HUES48 (cell line): ENCODE measurements around the gene DMD.

Experiments used
- H3K27ac ChIP-seq: one replicate; pipeline ENCODE4 v1.7.0; 2013; ENCODE audit warnings: low read depth, low read length, inconsistent platforms
- H3K27me3 ChIP-seq: 2 replicates; pipeline ENCODE4 v1.6.1; 2013; ENCODE audit warnings: mild to moderate bottlenecking, low read length; ENCODE audit not compliant: control insufficient read depth, insufficient read depth
- H3K36me3 ChIP-seq: 2 replicates; pipeline ENCODE4 v1.6.1; 2013; ENCODE audit warnings: low read length; ENCODE audit not compliant: control insufficient read depth, insufficient read depth
- H3K4me1 ChIP-seq: 2 replicates; pipeline ENCODE4 v1.6.1; 2013; ENCODE audit warnings: mild to moderate bottlenecking, low read length; ENCODE audit not compliant: control insufficient read depth, insufficient read depth
- H3K4me3 ChIP-seq: 2 replicates; pipeline ENCODE4 v1.5.1; 2013; ENCODE audit warnings: mild to moderate bottlenecking, low read depth, low read length
- H3K9ac ChIP-seq: 2 replicates; pipeline ENCODE4 v1.6.1; 2013; ENCODE audit warnings: mild to moderate bottlenecking, low read depth, low read length, moderate library complexity
- H3K9me3 ChIP-seq: 2 replicates; pipeline ENCODE4 v1.6.1; 2013; ENCODE audit warnings: low read length; ENCODE audit not compliant: control insufficient read depth, insufficient read depth

DMD gene

DNA sequence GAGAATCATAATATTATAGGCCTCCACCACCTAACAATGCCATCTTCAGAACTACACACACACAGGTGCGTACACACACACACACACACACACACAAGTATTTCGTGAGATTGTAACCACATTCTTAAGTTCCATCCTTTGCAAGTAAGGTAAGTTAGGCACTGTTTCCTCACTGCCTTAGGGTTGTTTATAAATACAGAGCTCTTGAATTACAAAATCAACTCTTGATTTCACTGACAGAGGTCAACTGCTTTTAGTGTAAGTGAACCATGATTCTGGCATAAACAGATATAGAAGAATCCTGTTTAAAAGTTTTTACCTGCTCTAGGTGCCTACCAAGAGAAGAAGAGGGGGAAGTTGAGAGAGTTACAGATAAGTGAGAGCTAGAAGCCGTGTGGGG, 166.1 kb downstream of the DMD start:
- H3K27ac ChIP-seq = no peak overlapping the region
- H3K27me3 ChIP-seq = no peaks in the 10 kb centered on the region
- H3K9ac ChIP-seq = no peak overlapping the region
- H3K4me1 ChIP-seq = peaks cover 13% of the 10 kb centered on the region
- peaks cover 12% of the 10 kb centered on the region; the same call in 1 of the 2 replicates for H3K9me3 ChIP-seq
- H3K36me3 ChIP-seq = no peaks in the 10 kb centered on the region
- no peak overlapping the region for H3K4me3 ChIP-seq

DNA sequence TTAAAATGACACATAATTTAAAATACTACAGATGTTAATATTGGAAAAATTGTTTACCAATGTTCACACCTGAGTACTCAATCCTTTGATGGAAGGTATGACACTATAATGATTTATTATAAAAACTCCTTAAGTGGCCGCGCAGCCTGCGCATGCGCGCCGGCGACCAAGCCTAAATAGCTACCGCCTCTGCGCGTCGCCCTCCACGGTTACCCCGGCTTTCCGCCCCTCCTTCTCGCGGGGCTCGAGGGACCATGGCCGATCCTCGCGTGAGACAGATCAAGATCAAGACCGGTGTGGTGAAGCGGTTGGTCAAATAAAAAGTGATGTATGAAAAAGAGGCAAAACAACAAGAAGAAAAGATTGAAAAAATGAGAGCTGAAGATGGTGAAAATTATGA, 170.2 kb downstream of the DMD start:
- no peak overlapping the region for H3K9ac ChIP-seq
- peaks cover 12% of the 10 kb centered on the region; the same call in 1 of the 2 replicates for H3K9me3 ChIP-seq
- H3K4me1 ChIP-seq = peaks cover 13% of the 10 kb centered on the region
- H3K4me3 ChIP-seq = no peak overlapping the region
- no peak overlapping the region for H3K27ac ChIP-seq
- H3K36me3 ChIP-seq = no peaks in the 10 kb centered on the region
- H3K27me3 ChIP-seq = no peaks in the 10 kb centered on the region

DNA sequence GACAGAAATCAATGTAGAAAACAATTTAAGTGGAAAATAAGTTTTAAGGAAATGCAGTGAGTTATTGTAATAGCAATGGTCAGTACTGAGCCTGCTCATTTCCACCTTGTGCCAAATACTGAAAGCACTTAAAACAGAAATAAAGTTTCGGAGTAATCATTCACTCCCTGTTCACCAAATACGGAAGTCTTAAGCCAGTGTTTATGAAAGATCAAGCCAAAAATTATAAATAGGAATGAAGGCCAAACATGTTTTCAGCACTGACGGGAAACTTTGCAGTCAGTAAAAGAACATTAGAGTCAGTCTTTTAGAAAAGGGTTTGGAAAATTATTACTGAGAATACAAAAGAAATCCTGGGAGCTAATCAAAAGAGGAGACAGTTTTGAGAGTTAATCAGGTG, 178.6 kb downstream of the DMD start:
- Histone ChIP-seq H3K9me3 (no peaks in the 10 kb centered on the region), H3K36me3 (no peaks in the 10 kb centered on the region), H3K27me3 (no peaks in the 10 kb centered on the region), H3K4me1 (no peaks in the 10 kb centered on the region), H3K9ac (no peak overlapping the region), H3K27ac (no peak overlapping the region), H3K4me3 (no peak overlapping the region)

DNA sequence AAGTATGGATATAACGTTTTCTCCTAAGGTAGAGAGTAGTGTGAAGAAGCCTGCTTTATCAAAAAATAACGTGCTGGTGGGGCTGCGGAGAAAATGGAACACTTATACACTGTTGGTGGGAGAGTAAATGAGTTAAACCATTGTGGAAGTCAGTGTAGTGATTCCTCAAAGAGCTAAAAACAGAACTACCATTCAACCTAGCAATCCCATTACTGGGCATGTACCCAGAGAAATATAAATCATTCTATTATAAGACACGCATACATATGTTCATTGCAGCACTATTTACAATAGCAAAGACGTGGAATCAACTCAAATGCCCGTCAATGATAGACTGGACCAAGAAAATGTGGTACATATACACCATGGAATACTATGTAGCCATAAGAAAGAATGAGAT, 196.4 kb downstream of the DMD start:
- Histone ChIP-seq H3K27ac (no peak overlapping the region), H3K36me3 (no peaks in the 10 kb centered on the region), H3K4me1 (no peaks in the 10 kb centered on the region), H3K27me3 (no peaks in the 10 kb centered on the region), H3K9ac (no peak overlapping the region), H3K4me3 (no peak overlapping the region), H3K9me3 (peaks cover 2% of the 10 kb centered on the region; the same call in 1 of the 2 replicates)

DNA sequence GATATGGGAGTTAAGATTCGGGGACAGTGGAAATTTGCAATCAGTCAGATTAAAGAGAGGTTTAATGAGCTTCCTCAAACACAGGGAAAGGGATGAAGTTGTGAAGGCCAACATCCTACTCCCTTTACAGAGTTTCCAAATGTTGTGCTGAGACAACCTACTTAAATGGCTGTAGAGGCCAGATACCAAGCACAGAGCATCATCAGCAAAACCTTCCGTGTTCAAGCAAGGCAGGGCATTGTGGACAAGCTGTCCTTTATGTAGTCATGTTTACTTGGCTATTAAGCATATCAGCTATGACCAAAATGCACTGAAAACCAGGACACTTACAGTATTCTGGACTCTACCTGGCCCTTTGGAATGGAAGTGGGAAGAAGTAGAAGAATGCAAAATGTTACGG, 197.3 kb downstream of the DMD start:
- Histone ChIP-seq H3K27ac (no peak overlapping the region), H3K27me3 (no peaks in the 10 kb centered on the region), H3K4me3 (no peak overlapping the region), H3K4me1 (no peaks in the 10 kb centered on the region), H3K9me3 (peaks cover 4% of the 10 kb centered on the region; the same call in 1 of the 2 replicates), H3K9ac (no peak overlapping the region), H3K36me3 (no peaks in the 10 kb centered on the region)

DNA sequence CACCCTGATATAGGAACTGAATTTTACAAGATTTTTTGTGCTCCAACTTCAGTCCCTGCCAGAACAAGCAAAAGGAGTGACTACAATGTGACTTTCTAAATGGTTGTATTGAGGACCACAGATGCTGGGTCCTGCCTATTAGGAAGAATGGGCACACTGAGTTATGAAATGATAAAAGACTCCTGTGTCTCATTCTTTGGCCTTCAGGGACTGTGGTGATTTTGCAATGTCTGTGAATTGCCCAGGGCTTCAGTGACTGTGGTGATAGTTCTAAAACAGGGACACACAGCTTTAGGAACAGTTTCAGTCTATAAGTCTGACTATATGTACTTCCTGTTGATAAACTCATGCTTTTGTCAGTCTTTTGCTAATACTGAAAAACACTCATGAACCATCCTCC, 210.2 kb downstream of the DMD start:
- Histone ChIP-seq H3K4me1 (no peaks in the 10 kb centered on the region), H3K27ac (no peak overlapping the region), H3K9me3 (no peaks in the 10 kb centered on the region), H3K27me3 (no peaks in the 10 kb centered on the region), H3K36me3 (no peaks in the 10 kb centered on the region), H3K4me3 (no peak overlapping the region), H3K9ac (no peak overlapping the region)

DNA sequence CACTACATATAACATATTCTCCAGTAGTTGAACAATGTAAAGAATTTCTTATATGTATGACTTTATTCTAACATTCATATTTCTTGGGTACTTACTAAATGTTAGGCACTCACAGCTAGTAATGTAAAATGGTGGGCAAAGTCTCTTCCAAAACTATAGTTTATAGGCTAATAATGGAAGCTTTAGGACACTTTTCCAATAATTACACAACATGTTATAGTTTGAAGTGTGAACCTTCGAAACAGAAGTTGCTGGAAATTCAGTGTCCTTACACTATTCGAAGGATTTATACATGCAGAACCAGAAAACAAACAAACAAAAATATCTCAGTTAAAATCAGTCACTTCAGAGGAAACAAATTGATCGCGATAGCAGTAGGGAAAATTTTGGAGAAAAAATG, 212.6 kb downstream of the DMD start:
- H3K9me3 ChIP-seq = no peaks in the 10 kb centered on the region
- H3K27me3 ChIP-seq = no peaks in the 10 kb centered on the region
- no peaks in the 10 kb centered on the region for H3K4me1 ChIP-seq
- no peaks in the 10 kb centered on the region for H3K36me3 ChIP-seq
- H3K9ac ChIP-seq = no peak overlapping the region
- H3K27ac ChIP-seq = no peak overlapping the region
- H3K4me3 ChIP-seq = no peak overlapping the region

DNA sequence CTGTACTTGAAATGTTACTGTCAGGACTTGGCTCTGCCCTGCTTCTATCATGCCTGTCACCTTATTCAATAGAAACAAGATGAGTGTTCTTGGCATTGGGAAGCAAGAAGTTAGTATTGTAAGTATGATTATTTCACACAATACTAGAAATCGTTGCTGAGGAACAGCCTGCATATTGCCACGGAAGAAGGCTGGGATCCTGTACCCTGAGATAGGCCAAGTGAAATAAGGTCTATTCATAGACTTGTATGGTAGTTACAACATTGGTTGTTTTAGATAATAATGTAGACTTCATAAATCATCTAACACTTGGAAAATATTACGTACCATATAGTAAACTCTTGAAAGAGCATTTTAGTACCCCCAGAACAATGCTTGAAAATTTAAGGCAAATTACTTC, 215.9 kb downstream of the DMD start:
- Histone ChIP-seq H3K4me1 (peaks cover 3% of the 10 kb centered on the region; the same call in 1 of the 2 replicates), H3K9ac (no peak overlapping the region), H3K4me3 (no peak overlapping the region), H3K27ac (no peak overlapping the region), H3K27me3 (no peaks in the 10 kb centered on the region), H3K36me3 (no peaks in the 10 kb centered on the region), H3K9me3 (no peaks in the 10 kb centered on the region)

DNA sequence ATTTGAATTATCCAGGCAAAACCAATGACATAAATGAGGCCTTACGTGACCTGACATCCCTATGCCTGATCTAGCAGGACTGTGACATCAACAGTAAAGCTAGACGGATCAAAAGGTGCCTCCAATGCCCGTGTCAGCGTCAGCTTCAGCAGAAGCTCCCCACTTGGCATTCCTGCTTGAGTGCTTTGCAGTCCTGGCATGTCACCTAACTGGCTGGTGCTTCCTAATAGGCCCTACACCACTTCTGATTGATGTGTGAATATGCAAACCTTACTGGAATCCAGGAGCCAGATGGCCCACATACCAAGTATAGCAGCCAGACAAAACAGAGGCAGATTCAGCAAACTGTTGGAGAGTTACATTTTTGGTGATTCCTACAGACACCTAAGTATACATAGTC, 224.2 kb downstream of the DMD start:
- H3K4me3 ChIP-seq = no peak overlapping the region
- H3K36me3 ChIP-seq = no peaks in the 10 kb centered on the region
- no peaks in the 10 kb centered on the region for H3K27me3 ChIP-seq
- H3K9ac ChIP-seq = no peak overlapping the region
- peaks cover 13% of the 10 kb centered on the region for H3K4me1 ChIP-seq
- H3K9me3 ChIP-seq = no peaks in the 10 kb centered on the region
- peak overlapping the region; percentile 29 for H3K27ac ChIP-seq

DNA sequence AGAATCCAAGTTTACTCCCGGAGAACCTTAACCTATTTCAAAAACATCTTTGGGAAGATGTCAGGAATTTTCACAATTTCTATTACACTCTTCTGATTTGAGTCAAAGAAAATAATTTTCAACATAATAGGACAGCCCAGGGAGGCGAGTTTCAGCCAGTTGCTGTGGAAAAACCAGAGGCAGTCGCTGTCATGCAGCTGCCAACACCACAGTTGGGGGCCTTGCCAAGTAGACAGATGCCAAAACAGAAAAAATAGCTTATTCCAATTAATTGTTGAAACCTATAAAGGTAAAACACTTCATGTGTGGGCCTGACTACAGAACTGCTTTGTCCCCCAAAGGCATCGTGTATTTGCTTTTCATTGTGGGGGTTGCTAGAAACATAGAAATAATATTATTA, 225.8 kb downstream of the DMD start:
- H3K4me1 ChIP-seq = peaks cover 11% of the 10 kb centered on the region
- no peaks in the 10 kb centered on the region for H3K9me3 ChIP-seq
- H3K27me3 ChIP-seq = no peaks in the 10 kb centered on the region
- H3K27ac ChIP-seq = no peak overlapping the region
- H3K9ac ChIP-seq = no peak overlapping the region
- H3K36me3 ChIP-seq = no peaks in the 10 kb centered on the region
- H3K4me3 ChIP-seq = no peak overlapping the region

DNA sequence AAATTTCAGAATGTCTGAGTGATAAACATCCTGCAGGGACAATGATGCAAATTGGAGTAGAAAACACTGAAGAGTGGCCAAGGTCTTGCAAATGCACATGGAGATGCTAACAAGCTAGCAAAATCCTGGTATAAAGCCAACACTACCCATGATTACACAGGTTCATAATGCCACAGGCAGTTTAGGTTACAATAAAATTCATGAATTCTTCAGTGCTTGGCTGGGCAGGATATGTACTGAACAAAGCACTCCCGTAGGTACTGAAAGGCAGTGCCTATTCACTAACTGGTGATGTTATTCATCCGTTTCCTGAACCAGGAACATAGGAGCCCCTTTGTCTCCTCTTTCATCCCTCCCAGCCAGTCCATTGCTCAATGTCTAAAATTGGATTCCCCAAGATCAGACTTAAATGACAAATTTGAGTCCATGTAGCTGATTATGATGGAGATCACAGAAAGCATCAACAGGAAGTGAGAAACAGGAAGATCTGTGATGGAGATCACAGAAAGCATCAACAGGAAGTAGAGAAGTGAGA, 244.5 kb downstream of the DMD start:
- no peaks in the 10 kb centered on the region for H3K27me3 ChIP-seq
- no peaks in the 10 kb centered on the region for H3K36me3 ChIP-seq
- no peak overlapping the region for H3K9ac ChIP-seq
- no peaks in the 10 kb centered on the region for H3K9me3 ChIP-seq
- no peak overlapping the region for H3K4me3 ChIP-seq
- no peak overlapping the region for H3K27ac ChIP-seq
- no peaks in the 10 kb centered on the region for H3K4me1 ChIP-seq

DNA sequence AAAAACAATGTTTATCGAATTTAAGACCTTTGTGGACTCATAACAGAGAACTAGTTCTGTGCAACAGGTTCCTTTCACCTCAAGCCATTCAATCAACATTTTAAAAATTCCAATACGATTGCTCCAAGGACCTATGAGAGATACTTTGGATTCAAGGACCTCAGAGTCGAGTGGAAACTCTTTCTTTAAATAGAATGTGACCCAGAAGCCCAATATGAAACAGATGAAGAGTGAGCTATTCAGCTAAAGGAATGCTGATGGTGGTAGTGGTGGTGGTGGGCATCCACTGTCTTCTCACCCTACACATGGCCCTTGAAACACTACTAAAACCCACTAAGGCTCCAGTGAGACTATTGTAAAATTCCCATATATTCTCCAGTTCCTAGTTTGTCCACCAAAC, 257.2 kb downstream of the DMD start:
- no peaks in the 10 kb centered on the region for H3K27me3 ChIP-seq

More for the DNA sequence above, 257.2 kb downstream of the DMD start:
- Histone ChIP-seq H3K4me1 (no peaks in the 10 kb centered on the region), H3K4me3 (no peak overlapping the region), H3K27ac (no peak overlapping the region), H3K36me3 (no peaks in the 10 kb centered on the region), H3K9ac (no peak overlapping the region), H3K9me3 (no peaks in the 10 kb centered on the region)
